WTC11 (cell line): ENCODE results near the gene TMPRSS11B.

Source experiments
- ATF2 ChIP-seq: sonication (generic); formaldehyde crosslinking; IDR thresholded peaks from 2 replicates; pipeline ENCODE4 v1.8.1; 2022; ENCODE audit warnings: low read depth, missing genetic modification reagents, borderline replicate concordance
- CBFB ChIP-seq: sonication (generic); formaldehyde crosslinking; IDR thresholded peaks from 2 replicates; pipeline ENCODE4 v1.8.1; 2022; ENCODE audit warnings: mild to moderate bottlenecking, low read depth, missing genetic modification reagents
- FOXJ3 ChIP-seq: sonication (generic); formaldehyde crosslinking; IDR thresholded peaks from 2 replicates; pipeline ENCODE4 v1.9.0; 2021; ENCODE audit warnings: missing genetic modification reagents, mild to moderate bottlenecking, borderline replicate concordance
- GABPB1 ChIP-seq: sonication (generic); formaldehyde crosslinking; IDR thresholded peaks from 2 replicates; pipeline ENCODE4 v1.8.1; 2023; ENCODE audit warnings: mild to moderate bottlenecking, missing genetic modification reagents
- JUN ChIP-seq: sonication (generic); formaldehyde crosslinking; IDR thresholded peaks from 2 replicates; pipeline ENCODE4 v1.8.0; 2023; ENCODE audit warnings: mild to moderate bottlenecking, missing genetic modification reagents
- NR2C2 ChIP-seq: sonication (generic); formaldehyde crosslinking; IDR thresholded peaks from 2 replicates; pipeline ENCODE4 v1.8.0; 2022; ENCODE audit warnings: mild to moderate bottlenecking, missing genetic modification reagents
- SMAD3 ChIP-seq: sonication (generic); formaldehyde crosslinking; IDR thresholded peaks from 2 replicates; pipeline ENCODE4 v1.8.0; 2022; ENCODE audit warnings: missing genetic modification reagents, mild to moderate bottlenecking, borderline replicate concordance
- STAT6 ChIP-seq: sonication (generic); formaldehyde crosslinking; conservative IDR thresholded peaks from 2 replicates; pipeline ENCODE4 v1.8.1; 2023; ENCODE audit warnings: mild to moderate bottlenecking, low read depth, missing genetic modification reagents, moderate library complexity
- USF2 ChIP-seq: sonication (generic); formaldehyde crosslinking; IDR thresholded peaks from 2 replicates; pipeline ENCODE4 v1.8.1; 2023; ENCODE audit warnings: mild to moderate bottlenecking, missing genetic modification reagents, moderate library complexity
- ZNF121 ChIP-seq: sonication (generic); formaldehyde crosslinking; IDR thresholded peaks from 2 replicates; pipeline ENCODE4 v1.8.0; 2023; ENCODE audit warnings: missing genetic modification reagents
- ZNF232 ChIP-seq: sonication (generic); formaldehyde crosslinking; IDR thresholded peaks from 2 replicates; pipeline ENCODE4 v1.8.0; 2022; ENCODE audit warnings: mild to moderate bottlenecking, missing genetic modification reagents
- ZSCAN18 ChIP-seq: fragments of 250-450 bp; sonication (Bioruptor Pico); IDR thresholded peaks from 2 replicates; pipeline ENCODE4 v2.1.2; 2022; ENCODE audit warnings: mild to moderate bottlenecking, moderate library complexity
- TF ChIP-seq, protein P1 (sequence below): fragments of 200-600 bp; IDR thresholded peaks from 2 replicates; pipeline ENCODE4 v1.8.0; 2022; ENCODE audit warnings: antibody characterized with exemption
- TF ChIP-seq, protein P2 (sequence below): sonication (generic); formaldehyde crosslinking; IDR thresholded peaks from 2 replicates; pipeline ENCODE4 v1.8.0; 2022; ENCODE audit warnings: missing genetic modification reagents

DNA sequence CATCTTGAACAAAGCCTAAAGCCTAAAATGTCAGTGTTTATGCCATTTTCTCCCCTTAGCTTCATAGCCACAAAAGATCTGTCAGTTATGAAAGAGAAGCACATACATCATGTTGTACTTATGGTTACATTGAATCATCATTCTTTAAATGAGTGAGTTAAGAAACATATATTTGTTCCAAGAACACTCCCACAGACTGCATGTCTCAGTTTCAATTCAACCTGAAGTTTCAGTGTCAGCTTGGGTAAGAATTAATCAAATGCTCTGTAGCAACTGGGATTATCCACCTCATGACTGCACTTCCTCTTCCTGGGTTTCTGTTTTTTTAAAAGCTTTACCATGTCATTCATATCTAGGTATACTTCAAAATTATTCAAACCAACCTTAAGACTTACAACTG, 3.9 kb upstream of the TMPRSS11B start:
- TF ChIP-seq FOXJ3 (no peak), ZNF121 (no peak), NR2C2 (CRISPR knock-in tag) (no peak), USF2 (CRISPR knock-in tag) (no peak), STAT6 (CRISPR knock-in tag) (no peak), JUN (CRISPR knock-in tag) (no peak), CBFB (no peak), GABPB1 (CRISPR knock-in tag) (no peak), SMAD3 (no peak), ATF2 (CRISPR knock-in tag) (no peak), ZNF232 (CRISPR knock-in tag) (no peak), ZSCAN18 (CRISPR knock-in tag) (no peak)
- TF ChIP-seq, protein P1, sequence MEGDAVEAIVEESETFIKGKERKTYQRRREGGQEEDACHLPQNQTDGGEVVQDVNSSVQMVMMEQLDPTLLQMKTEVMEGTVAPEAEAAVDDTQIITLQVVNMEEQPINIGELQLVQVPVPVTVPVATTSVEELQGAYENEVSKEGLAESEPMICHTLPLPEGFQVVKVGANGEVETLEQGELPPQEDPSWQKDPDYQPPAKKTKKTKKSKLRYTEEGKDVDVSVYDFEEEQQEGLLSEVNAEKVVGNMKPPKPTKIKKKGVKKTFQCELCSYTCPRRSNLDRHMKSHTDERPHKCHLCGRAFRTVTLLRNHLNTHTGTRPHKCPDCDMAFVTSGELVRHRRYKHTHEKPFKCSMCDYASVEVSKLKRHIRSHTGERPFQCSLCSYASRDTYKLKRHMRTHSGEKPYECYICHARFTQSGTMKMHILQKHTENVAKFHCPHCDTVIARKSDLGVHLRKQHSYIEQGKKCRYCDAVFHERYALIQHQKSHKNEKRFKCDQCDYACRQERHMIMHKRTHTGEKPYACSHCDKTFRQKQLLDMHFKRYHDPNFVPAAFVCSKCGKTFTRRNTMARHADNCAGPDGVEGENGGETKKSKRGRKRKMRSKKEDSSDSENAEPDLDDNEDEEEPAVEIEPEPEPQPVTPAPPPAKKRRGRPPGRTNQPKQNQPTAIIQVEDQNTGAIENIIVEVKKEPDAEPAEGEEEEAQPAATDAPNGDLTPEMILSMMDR, result no peak
- TF ChIP-seq, protein P2, sequence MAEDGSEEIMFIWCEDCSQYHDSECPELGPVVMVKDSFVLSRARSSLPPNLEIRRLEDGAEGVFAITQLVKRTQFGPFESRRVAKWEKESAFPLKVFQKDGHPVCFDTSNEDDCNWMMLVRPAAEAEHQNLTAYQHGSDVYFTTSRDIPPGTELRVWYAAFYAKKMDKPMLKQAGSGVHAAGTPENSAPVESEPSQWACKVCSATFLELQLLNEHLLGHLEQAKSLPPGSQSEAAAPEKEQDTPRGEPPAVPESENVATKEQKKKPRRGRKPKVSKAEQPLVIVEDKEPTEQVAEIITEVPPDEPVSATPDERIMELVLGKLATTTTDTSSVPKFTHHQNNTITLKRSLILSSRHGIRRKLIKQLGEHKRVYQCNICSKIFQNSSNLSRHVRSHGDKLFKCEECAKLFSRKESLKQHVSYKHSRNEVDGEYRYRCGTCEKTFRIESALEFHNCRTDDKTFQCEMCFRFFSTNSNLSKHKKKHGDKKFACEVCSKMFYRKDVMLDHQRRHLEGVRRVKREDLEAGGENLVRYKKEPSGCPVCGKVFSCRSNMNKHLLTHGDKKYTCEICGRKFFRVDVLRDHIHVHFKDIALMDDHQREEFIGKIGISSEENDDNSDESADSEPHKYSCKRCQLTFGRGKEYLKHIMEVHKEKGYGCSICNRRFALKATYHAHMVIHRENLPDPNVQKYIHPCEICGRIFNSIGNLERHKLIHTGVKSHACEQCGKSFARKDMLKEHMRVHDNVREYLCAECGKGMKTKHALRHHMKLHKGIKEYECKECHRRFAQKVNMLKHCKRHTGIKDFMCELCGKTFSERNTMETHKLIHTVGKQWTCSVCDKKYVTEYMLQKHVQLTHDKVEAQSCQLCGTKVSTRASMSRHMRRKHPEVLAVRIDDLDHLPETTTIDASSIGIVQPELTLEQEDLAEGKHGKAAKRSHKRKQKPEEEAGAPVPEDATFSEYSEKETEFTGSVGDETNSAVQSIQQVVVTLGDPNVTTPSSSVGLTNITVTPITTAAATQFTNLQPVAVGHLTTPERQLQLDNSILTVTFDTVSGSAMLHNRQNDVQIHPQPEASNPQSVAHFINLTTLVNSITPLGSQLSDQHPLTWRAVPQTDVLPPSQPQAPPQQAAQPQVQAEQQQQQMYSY, result no peak
